ENCODE results near the gene EPM2A.

Gene EPM2A

GRCh38 chr6:145715426-145715825 is 19.9 kb downstream of the EPM2A start:
- no peak for TF ChIP-seq POLR2A (IDR thresholded peaks at IDR 0.05; ENCODE audit: extremely low read depth, insufficient read length)
- no peak for TF ChIP-seq MYC (IDR thresholded peaks at IDR 0.05; ENCODE audit: low read depth, low read length)
- TF ChIP-seq MAX (IDR thresholded peaks at IDR 0.05; ENCODE audit: low read depth, low read length): no peak
- TF ChIP-seq CTCF (IDR thresholded peaks at IDR 0.05; ENCODE audit: low read depth, low read length): no peak
- no peak overlapping the region for H3K4me3 ChIP-seq (ENCODE audit: low read depth, low read length)
- DNase-seq (ENCODE audit: low read depth): no peak

- TF ChIP-seq POLR2A (IDR thresholded peaks at IDR 0.05; ENCODE audit: extremely low read depth, insufficient read length) (no peak), MYC (IDR thresholded peaks at IDR 0.05; ENCODE audit: low read depth, low read length) (no peak), CTCF (IDR thresholded peaks at IDR 0.05; ENCODE audit: low read depth, low read length) (no peak), MAX (IDR thresholded peaks at IDR 0.05; ENCODE audit: low read depth, low read length) (no peak)
- DNase-seq (ENCODE audit: low read depth): no peak
- H3K4me3 ChIP-seq (ENCODE audit: low read depth, low read length): no peak overlapping the region
Measured at GRCh38 chr6:145714731-145715130, 20.6 kb downstream of the EPM2A start.

GRCh38 chr6:145713773-145714172 is 21.5 kb downstream of the EPM2A start:
- H3K4me3 ChIP-seq (ENCODE audit: low read depth, low read length): no peak overlapping the region
- no peak for DNase-seq (ENCODE audit: low read depth)
- TF ChIP-seq CTCF (IDR thresholded peaks at IDR 0.05; ENCODE audit: low read depth, low read length): no peak
- no peak for TF ChIP-seq MAX (IDR thresholded peaks at IDR 0.05; ENCODE audit: low read depth, low read length)
- TF ChIP-seq POLR2A (IDR thresholded peaks at IDR 0.05; ENCODE audit: extremely low read depth, insufficient read length): no peak
- no peak for TF ChIP-seq MYC (IDR thresholded peaks at IDR 0.05; ENCODE audit: low read depth, low read length)

- H3K4me3 ChIP-seq (ENCODE audit: low read depth, low read length): no peak overlapping the region
- no peak for TF ChIP-seq POLR2A (IDR thresholded peaks at IDR 0.05; ENCODE audit: extremely low read depth, insufficient read length)
- no peak for TF ChIP-seq MYC (IDR thresholded peaks at IDR 0.05; ENCODE audit: low read depth, low read length)
- TF ChIP-seq CTCF (IDR thresholded peaks at IDR 0.05; ENCODE audit: low read depth, low read length): no peak
- TF ChIP-seq MAX (IDR thresholded peaks at IDR 0.05; ENCODE audit: low read depth, low read length): no peak
- DNase-seq (ENCODE audit: low read depth): no peak
Measured at GRCh38 chr6:145711372-145711771, 23.9 kb downstream of the EPM2A start.

- no peak for TF ChIP-seq POLR2A (IDR thresholded peaks at IDR 0.05; ENCODE audit: extremely low read depth, insufficient read length)
- no peak for TF ChIP-seq CTCF (IDR thresholded peaks at IDR 0.05; ENCODE audit: low read depth, low read length)
- TF ChIP-seq MAX (IDR thresholded peaks at IDR 0.05; ENCODE audit: low read depth, low read length): no peak
- TF ChIP-seq MYC (IDR thresholded peaks at IDR 0.05; ENCODE audit: low read depth, low read length): no peak
- no peak for DNase-seq (ENCODE audit: low read depth)
- no peak overlapping the region for H3K4me3 ChIP-seq (ENCODE audit: low read depth, low read length)
Measured at GRCh38 chr6:145707397-145707796, 27.9 kb downstream of the EPM2A start.

- no peak for TF ChIP-seq CTCF (IDR thresholded peaks at IDR 0.05; ENCODE audit: low read depth, low read length)
- TF ChIP-seq POLR2A (IDR thresholded peaks at IDR 0.05; ENCODE audit: extremely low read depth, insufficient read length): no peak
- TF ChIP-seq MYC (IDR thresholded peaks at IDR 0.05; ENCODE audit: low read depth, low read length): no peak
- no peak for TF ChIP-seq MAX (IDR thresholded peaks at IDR 0.05; ENCODE audit: low read depth, low read length)
- DNase-seq (ENCODE audit: low read depth): peak; percentile 78
- no peak overlapping the region for H3K4me3 ChIP-seq (ENCODE audit: low read depth, low read length)
Measured at GRCh38 chr6:145705561-145705960, 29.8 kb downstream of the EPM2A start.
